Fibroblast of lung (primary cell): ENCODE results near the gene MSL3. TPM values are rescaled to one million over a fixed set of nuclear protein-coding genes. Genes with fewer than 3 reads are reported as not detected.

Experiments
- DNase-seq, 2 donors: peaks; one replicate each; pipeline versions ENCODE4 v3.0.0 to v3.0.0-alpha.2; 2010; ENCODE audit warnings: low read depth in 2 of 2
- H2AFZ ChIP-seq: 2 replicates; pipeline ENCODE4 v1.5.1; 2012; ENCODE audit warnings: low read length, control low read depth, inconsistent platforms
- H3K27ac ChIP-seq: 2 replicates; pipeline ENCODE4 v1.5.1; 2011; ENCODE audit warnings: low read length, control low read depth; ENCODE audit not compliant: insufficient read depth
- H3K27me3 ChIP-seq: 2 replicates; pipeline ENCODE4 v1.5.1; 2011; ENCODE audit warnings: mild to moderate bottlenecking, low read length; ENCODE audit not compliant: control insufficient read depth, insufficient read depth
- H3K36me3 ChIP-seq: 2 replicates; pipeline ENCODE4 v1.5.1; 2011; ENCODE audit warnings: low read length; ENCODE audit not compliant: control insufficient read depth, insufficient read depth
- H3K4me1 ChIP-seq: 2 replicates; pipeline ENCODE4 v1.5.1; 2011; ENCODE audit warnings: low read length; ENCODE audit not compliant: control insufficient read depth, insufficient read depth; ENCODE audit errors: extremely low read depth
- H3K4me2 ChIP-seq: 2 replicates; pipeline ENCODE4 v1.5.1; 2011; ENCODE audit warnings: low read length, control low read depth; ENCODE audit not compliant: insufficient read depth; ENCODE audit errors: extremely low read depth
- H3K4me3 ChIP-seq, 4 experiments: fragments of 200-600 bp in 1 of 4; sonication (generic) in 1 of 4; replicated peaks in 1 of 4; 2 replicates each; pipeline ENCODE4 v1.5.1; 2011 to 2016; ENCODE audit warnings: low read length in 4 of 4, low read depth in 3 of 4, mild to moderate bottlenecking in 3 of 4, control low read depth in 2 of 4, inconsistent platforms in 1 of 4, mixed read lengths in 1 of 4; ENCODE audit not compliant: insufficient read depth in 1 of 4; ENCODE audit errors: control extremely low read depth in 1 of 4
- H3K79me2 ChIP-seq: 2 replicates; pipeline ENCODE4 v1.5.1; 2012; ENCODE audit warnings: mild to moderate bottlenecking, low read length, inconsistent platforms; ENCODE audit not compliant: control insufficient read depth, insufficient read depth
- H3K9ac ChIP-seq: 2 replicates; pipeline ENCODE4 v1.5.1; 2011; ENCODE audit warnings: mild to moderate bottlenecking, low read length, control low read depth; ENCODE audit not compliant: insufficient read depth
- H3K9me3 ChIP-seq: 2 replicates; pipeline ENCODE4 v1.5.1; 2012; ENCODE audit warnings: low read depth, low read length; ENCODE audit not compliant: control insufficient read depth, insufficient read depth
- H4K20me1 ChIP-seq: 2 replicates; pipeline ENCODE4 v1.5.1; 2011; ENCODE audit warnings: low read length; ENCODE audit not compliant: control insufficient read depth, insufficient read depth; ENCODE audit errors: extremely low read depth
- EZH2 ChIP-seq: IDR thresholded peaks from 2 replicates; pipeline ENCODE4 v1.5.1; 2012; ENCODE audit warnings: low read length, control low read depth, mild to moderate bottlenecking; ENCODE audit errors: missing control alignments
- polyA plus RNA-seq, 2 donors: library from polyadenylated mRNA; depleted of rRNA in 1 of 2; stranded (reverse) in 1 of 2; unstranded in 1 of 2; fragments of >200 nt; gene quantifications; 2 replicates each; pipeline ENCODE4 v1.2.1, GENCODE V29; 2011 to 2012; ENCODE audit warnings: missing spikeins in 1 of 2
- total RNA-seq: library from RNA; depleted of rRNA; stranded (reverse); fragments of >200 nt; gene quantifications from 2 replicates; pipeline ENCODE4 v1.2.1, GENCODE V29; 2014
- TF ChIP-seq, protein P1 (sequence below), 2 donors: IDR thresholded peaks in 1 of 2; conservative IDR thresholded peaks in 1 of 2; 1 replicate in 1 of 2; 2 replicates in 1 of 2; pipeline ENCODE4 v1.5.1; 2011 to 2012; ENCODE audit warnings: low read length in 2 of 2, control low read depth in 1 of 2, inconsistent platforms in 1 of 2, low read depth in 1 of 2, mild to moderate bottlenecking in 1 of 2

The MSL3 gene
- total and polyA plus RNA-seq, 2 donors (not counting 1 experiment from before 2014, with no cell fraction given): 16.8 to 24.6 TPM

DNA sequence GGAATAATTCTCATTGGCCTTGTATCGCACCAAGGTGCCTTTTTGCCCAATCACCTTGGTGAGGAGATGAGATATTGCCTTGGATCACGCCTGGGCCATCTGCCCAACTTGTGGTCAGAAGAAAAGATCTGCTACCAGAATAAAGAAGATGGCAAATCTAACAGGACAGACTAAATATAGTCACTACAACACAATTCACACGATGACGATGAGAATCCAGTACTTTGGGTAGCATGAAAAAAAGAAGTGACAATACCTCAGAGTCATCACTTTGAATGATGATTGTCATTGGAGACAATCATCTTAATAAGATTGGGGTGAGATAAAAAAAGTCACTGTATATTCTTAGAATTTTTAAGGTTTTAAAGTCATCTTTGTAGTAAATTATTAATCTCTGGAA lies 7.3 kb upstream of the MSL3 start:
- TF ChIP-seq EZH2: no peak
- TF ChIP-seq, protein P1, sequence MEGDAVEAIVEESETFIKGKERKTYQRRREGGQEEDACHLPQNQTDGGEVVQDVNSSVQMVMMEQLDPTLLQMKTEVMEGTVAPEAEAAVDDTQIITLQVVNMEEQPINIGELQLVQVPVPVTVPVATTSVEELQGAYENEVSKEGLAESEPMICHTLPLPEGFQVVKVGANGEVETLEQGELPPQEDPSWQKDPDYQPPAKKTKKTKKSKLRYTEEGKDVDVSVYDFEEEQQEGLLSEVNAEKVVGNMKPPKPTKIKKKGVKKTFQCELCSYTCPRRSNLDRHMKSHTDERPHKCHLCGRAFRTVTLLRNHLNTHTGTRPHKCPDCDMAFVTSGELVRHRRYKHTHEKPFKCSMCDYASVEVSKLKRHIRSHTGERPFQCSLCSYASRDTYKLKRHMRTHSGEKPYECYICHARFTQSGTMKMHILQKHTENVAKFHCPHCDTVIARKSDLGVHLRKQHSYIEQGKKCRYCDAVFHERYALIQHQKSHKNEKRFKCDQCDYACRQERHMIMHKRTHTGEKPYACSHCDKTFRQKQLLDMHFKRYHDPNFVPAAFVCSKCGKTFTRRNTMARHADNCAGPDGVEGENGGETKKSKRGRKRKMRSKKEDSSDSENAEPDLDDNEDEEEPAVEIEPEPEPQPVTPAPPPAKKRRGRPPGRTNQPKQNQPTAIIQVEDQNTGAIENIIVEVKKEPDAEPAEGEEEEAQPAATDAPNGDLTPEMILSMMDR (conservative IDR thresholded peaks at IDR 0.05 in 1 of 2, IDR thresholded peaks at IDR 0.05 in 1 of 2; ENCODE audit: low read depth in 1 of 2, low read length in 2 of 2): no peak
- Histone ChIP-seq H3K4me1 (no peaks in the 10 kb centered on the region), H3K27me3 (no peaks in the 10 kb centered on the region), H3K4me2 (no peak overlapping the region), H2AFZ (no peak overlapping the region), H3K27ac (no peak overlapping the region), H3K9me3 (no peaks in the 10 kb centered on the region), H3K36me3 (no peaks in the 10 kb centered on the region), H3K9ac (no peak overlapping the region), H4K20me1 (no peaks in the 10 kb centered on the region), H3K4me3 (no peak overlapping the region), H3K79me2 (no peaks in the 10 kb centered on the region)
- no peak for DNase-seq

DNA sequence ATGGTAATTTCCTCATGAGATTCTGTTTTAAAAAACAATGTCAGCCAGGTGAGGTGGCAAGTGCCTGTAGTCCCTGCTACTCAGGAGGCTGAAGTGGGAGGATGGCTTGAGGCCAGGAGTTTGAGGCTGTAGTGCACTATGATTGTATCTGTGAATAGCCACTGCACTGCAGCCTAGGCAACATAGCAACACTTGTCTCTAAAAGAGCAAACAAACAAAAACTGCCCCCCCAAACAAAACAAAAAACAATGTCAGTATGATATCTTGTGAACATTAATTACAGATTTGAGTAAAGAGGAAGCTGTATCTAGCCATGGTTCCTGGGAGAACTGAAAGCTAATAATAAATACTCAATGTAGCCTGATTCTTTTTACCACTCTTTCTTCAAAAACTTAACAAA lies 6.8 kb upstream of the MSL3 start:
- Histone ChIP-seq H3K9me3 (no peaks in the 10 kb centered on the region), H3K79me2 (no peaks in the 10 kb centered on the region), H2AFZ (no peak overlapping the region), H3K4me3 (no peak overlapping the region), H3K4me1 (no peaks in the 10 kb centered on the region), H3K27me3 (no peaks in the 10 kb centered on the region), H4K20me1 (no peaks in the 10 kb centered on the region), H3K9ac (no peak overlapping the region), H3K4me2 (no peak overlapping the region), H3K27ac (no peak overlapping the region), H3K36me3 (no peaks in the 10 kb centered on the region)
- no peak for DNase-seq
- no peak for TF ChIP-seq EZH2

DNA sequence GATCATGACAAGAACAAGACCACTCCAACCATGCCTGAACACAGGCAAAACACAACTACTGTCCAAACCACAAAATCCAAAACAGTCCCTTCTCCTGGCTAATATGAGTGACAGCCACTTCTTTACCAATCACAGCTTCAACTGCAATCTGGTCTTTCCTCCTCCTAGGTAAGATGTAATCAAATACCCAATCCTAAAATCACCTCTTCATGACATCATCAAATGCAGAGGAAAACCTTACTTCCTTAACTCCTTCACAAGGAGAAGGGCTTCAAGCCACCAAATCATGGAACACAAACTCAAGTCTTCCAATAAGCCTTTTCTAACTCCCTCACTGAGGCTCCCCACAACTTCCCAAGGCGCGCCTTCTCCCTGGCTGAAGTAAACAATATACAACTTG lies 4.4 kb upstream of the MSL3 start:
- Histone ChIP-seq H3K9me3 (no peaks in the 10 kb centered on the region), H3K36me3 (no peaks in the 10 kb centered on the region), H3K27ac (no peak overlapping the region), H3K9ac (no peak overlapping the region), H3K27me3 (no peaks in the 10 kb centered on the region), H2AFZ (no peak overlapping the region), H3K4me3 (no peak overlapping the region), H4K20me1 (no peaks in the 10 kb centered on the region), H3K79me2 (no peaks in the 10 kb centered on the region), H3K4me1 (no peaks in the 10 kb centered on the region), H3K4me2 (no peak overlapping the region)
- DNase-seq: no peak
- TF ChIP-seq, protein P1 (conservative IDR thresholded peaks at IDR 0.05 in 1 of 2, IDR thresholded peaks at IDR 0.05 in 1 of 2; ENCODE audit: low read depth in 1 of 2, low read length in 2 of 2): no peak
- TF ChIP-seq EZH2: no peak
